Hepatocyte (in vitro differentiated cells): Measurements from ENCODE around the gene LINC01488. TPM values are rescaled to one million over a fixed set of nuclear protein-coding genes. Genes with fewer than 3 reads are reported as not detected.

ENCODE experiments used
- DNase-seq: peaks from one replicate; pipeline ENCODE4 v3.0.0-alpha.2; 2016; ENCODE audit warnings: low spot score
- H2AFZ ChIP-seq: fragments of 200-600 bp; sonication (generic); 2 replicates; pipeline ENCODE4 v1.6.0; 2016; ENCODE audit warnings: antibody characterized with exemption, mild to moderate bottlenecking
- H3K27ac ChIP-seq: fragments of 200-600 bp; sonication (generic); 2 replicates; pipeline ENCODE4 v1.5.1; 2016; ENCODE audit warnings: mild to moderate bottlenecking
- H3K27me3 ChIP-seq: fragments of 200-600 bp; sonication (generic); 2 replicates; pipeline ENCODE4 v1.6.1; 2016
- H3K36me3 ChIP-seq: fragments of 200-600 bp; sonication (generic); replicated peaks from 2 replicates; pipeline ENCODE4 v1.5.1; 2016; ENCODE audit warnings: low read depth; ENCODE audit not compliant: insufficient read depth
- H3K4me1 ChIP-seq: fragments of 200-600 bp; sonication (generic); 2 replicates; pipeline ENCODE4 v1.5.1; 2016; ENCODE audit warnings: mild to moderate bottlenecking, moderate library complexity; ENCODE audit not compliant: insufficient read depth
- H3K4me2 ChIP-seq: fragments of 200-600 bp; sonication (generic); 2 replicates; pipeline ENCODE4 v1.6.0; 2016
- H3K4me3 ChIP-seq: fragments of 200-600 bp; sonication (generic); 2 replicates; pipeline ENCODE4 v1.5.1; 2016; ENCODE audit warnings: mild to moderate bottlenecking
- H3K79me2 ChIP-seq: fragments of 200-600 bp; sonication (generic); 2 replicates; pipeline ENCODE4 v1.6.0; 2017; ENCODE audit warnings: mild to moderate bottlenecking
- H3K9me2 ChIP-seq: fragments of 200-600 bp; sonication (generic); replicated peaks from 2 replicates; pipeline ENCODE4 v1.6.0; 2017; ENCODE audit warnings: mild to moderate bottlenecking; ENCODE audit not compliant: insufficient read depth
- H3K9me3 ChIP-seq: fragments of 200-600 bp; sonication (generic); 2 replicates; pipeline ENCODE4 v1.5.1; 2016; ENCODE audit warnings: low read depth, mild to moderate bottlenecking
- H4K20me1 ChIP-seq: fragments of 200-600 bp; sonication (generic); 2 replicates; pipeline ENCODE4 v1.6.0; 2016; ENCODE audit warnings: mild to moderate bottlenecking; ENCODE audit not compliant: insufficient read depth, poor library complexity, severe bottlenecking
- EZH2 ChIP-seq: fragments of 200-600 bp; sonication (generic); IDR thresholded peaks from 2 replicates; pipeline ENCODE4 v1.6.1; 2016; ENCODE audit warnings: antibody characterized with exemption, mild to moderate bottlenecking, borderline replicate concordance
- EZH2phosphoT487 ChIP-seq: fragments of 200-600 bp; sonication (generic); IDR thresholded peaks from one replicate; pipeline ENCODE4 v1.6.1; 2018; ENCODE audit warnings: antibody characterized with exemption, mild to moderate bottlenecking, low read depth, moderate library complexity; ENCODE audit not compliant: unreplicated experiment, severe bottlenecking
- WGBS: methylation state at CpG from one replicate; pipeline ENCODE4 v1.1.6; 2016; ENCODE audit warnings: low lambda C conversion rate; ENCODE audit errors: missing lambda C conversion rate; 5-methylcytosine and 5-hydroxymethylcytosine counted together
- polyA plus RNA-seq: library from polyadenylated mRNA; unstranded; fragments of >200 nt; fragmentation: Nextera tagmentation; extraction: Ambion mirVana; gene quantifications from 2 replicates; pipeline ENCODE4 v1.2.1, GENCODE V29; 2016
- total RNA-seq: library from RNA; depleted of rRNA; stranded (reverse); fragments of >200 nt; gene quantifications from 2 replicates; pipeline ENCODE4 v1.2.3, GENCODE V29; 2014
- TF ChIP-seq, protein P1 (sequence below): fragments of 200-600 bp; sonication (generic); IDR thresholded peaks from 2 replicates; pipeline ENCODE4 v1.5.1; 2016; ENCODE audit warnings: antibody characterized with exemption, mild to moderate bottlenecking; ENCODE audit not compliant: poor library complexity

Gene LINC01488
- total RNA-seq (0.27 and 0.64 TPM in 2 replicates), polyA plus RNA-seq (0.59 and 0.71 TPM in 2 replicates)

DNA sequence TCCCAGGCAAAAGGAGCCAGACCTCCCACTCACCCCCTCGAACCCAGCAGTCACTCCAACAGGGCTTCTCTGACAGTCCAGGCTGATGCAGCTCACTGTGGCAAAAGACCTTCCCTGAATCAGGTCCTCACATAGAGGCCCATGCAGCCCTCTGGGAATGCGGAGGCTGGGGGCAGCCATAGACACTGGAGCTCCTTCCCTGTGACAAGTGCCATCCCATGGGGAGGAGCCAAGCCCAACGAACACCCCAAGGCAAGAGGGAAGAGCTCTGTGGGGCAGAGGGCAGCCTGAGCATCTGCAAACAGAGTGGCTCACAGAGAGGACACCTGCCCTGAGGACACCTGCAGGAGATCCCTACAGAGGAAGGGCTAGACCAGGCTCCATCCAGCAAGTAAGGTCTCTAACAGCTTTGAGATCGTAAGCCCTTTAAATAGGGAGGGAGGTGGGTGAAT, at the start of gene LINC01488:
TSS of gene LINC01488 (plus strand) at position 271 of the 452 bp plus-strand sequence.
- 83% methylated on average over 4 of the region's 4 CpGs for whole genome bisulfite sequencing
- Histone ChIP-seq H3K4me1 (peaks cover 13% of the 10 kb centered on the region), H3K79me2 (peaks cover 3% of the 10 kb centered on the region), H4K20me1 (no peaks in the 10 kb centered on the region), H2AFZ (no peak within 1 kb of the TSS), H3K4me3 (no peak within 1 kb of the TSS), H3K27ac (peak within 1 kb of the TSS; percentile 99), H3K36me3 (no peaks in the 10 kb centered on the region), H3K4me2 (no peak within 1 kb of the TSS), H3K27me3 (no peaks in the 10 kb centered on the region), H3K9me3 (no peaks in the 10 kb centered on the region), H3K9me2 (no peaks in the 10 kb centered on the region)
- TF ChIP-seq EZH2phosphoT487 (no peak), EZH2 (no peak)
- TF ChIP-seq, protein P1, sequence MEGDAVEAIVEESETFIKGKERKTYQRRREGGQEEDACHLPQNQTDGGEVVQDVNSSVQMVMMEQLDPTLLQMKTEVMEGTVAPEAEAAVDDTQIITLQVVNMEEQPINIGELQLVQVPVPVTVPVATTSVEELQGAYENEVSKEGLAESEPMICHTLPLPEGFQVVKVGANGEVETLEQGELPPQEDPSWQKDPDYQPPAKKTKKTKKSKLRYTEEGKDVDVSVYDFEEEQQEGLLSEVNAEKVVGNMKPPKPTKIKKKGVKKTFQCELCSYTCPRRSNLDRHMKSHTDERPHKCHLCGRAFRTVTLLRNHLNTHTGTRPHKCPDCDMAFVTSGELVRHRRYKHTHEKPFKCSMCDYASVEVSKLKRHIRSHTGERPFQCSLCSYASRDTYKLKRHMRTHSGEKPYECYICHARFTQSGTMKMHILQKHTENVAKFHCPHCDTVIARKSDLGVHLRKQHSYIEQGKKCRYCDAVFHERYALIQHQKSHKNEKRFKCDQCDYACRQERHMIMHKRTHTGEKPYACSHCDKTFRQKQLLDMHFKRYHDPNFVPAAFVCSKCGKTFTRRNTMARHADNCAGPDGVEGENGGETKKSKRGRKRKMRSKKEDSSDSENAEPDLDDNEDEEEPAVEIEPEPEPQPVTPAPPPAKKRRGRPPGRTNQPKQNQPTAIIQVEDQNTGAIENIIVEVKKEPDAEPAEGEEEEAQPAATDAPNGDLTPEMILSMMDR: no peak
- DNase-seq: no peak

- Histone ChIP-seq H3K4me2 (no peak overlapping the region), H3K27ac (no peak overlapping the region), H3K36me3 (no peaks in the 10 kb centered on the region), H3K27me3 (no peaks in the 10 kb centered on the region), H3K4me3 (no peak overlapping the region), H3K9me2 (no peaks in the 10 kb centered on the region), H2AFZ (no peak overlapping the region), H4K20me1 (no peaks in the 10 kb centered on the region), H3K4me1 (peaks cover 9% of the 10 kb centered on the region), H3K9me3 (no peaks in the 10 kb centered on the region), H3K79me2 (no peaks in the 10 kb centered on the region)
- 85% methylated on average over 14 of the region's 14 CpGs for WGBS
- no peak for TF ChIP-seq EZH2phosphoT487
- no peak for TF ChIP-seq EZH2
- TF ChIP-seq, protein P1: no peak
- DNase-seq: no peak
These were observed 49.3 kb upstream of the LINC01488 start for GRCh38 chr11:69431893-69432738.

DNA sequence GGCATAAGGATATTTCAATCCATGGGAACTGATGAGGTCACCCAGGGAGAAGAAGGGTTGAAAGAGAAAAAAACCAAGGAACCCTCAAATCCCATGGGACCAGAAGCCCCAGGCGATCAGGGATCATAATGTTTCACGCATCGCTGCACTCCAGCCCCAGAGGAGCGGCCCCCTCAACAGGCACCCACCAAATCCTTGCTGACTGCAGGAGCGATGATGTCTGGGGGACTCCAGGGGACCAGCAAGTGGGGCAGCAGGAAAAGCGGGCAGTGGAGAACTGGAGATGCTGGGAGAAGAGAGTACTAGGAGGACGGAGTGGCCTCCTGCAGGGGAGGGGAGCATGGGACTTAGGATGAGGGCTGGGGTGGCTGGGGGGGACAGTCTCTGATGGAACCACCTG, 47.7 kb upstream of the LINC01488 start:
- whole genome bisulfite sequencing: 99% methylated on average over 6 of the region's 7 CpGs
- H3K4me3 ChIP-seq: no peak overlapping the region
- no peaks in the 10 kb centered on the region for H3K79me2 ChIP-seq
- no peak overlapping the region for H3K27ac ChIP-seq
- no peaks in the 10 kb centered on the region for H3K36me3 ChIP-seq
- DNase-seq: no peak
- no peaks in the 10 kb centered on the region for H4K20me1 ChIP-seq
- no peak overlapping the region for H2AFZ ChIP-seq
- H3K4me2 ChIP-seq: no peak overlapping the region
- peaks cover 17% of the 10 kb centered on the region for H3K4me1 ChIP-seq
- H3K9me3 ChIP-seq: no peaks in the 10 kb centered on the region
- H3K27me3 ChIP-seq: no peaks in the 10 kb centered on the region
- no peak for TF ChIP-seq EZH2
- TF ChIP-seq EZH2phosphoT487: no peak
- TF ChIP-seq, protein P1: no peak
- no peaks in the 10 kb centered on the region for H3K9me2 ChIP-seq
